Heart left ventricle (tissue), 16 donors: ENCODE measurements around the gene XPO1. TPM values are rescaled to one million over a fixed set of nuclear protein-coding genes. Genes with fewer than 3 reads are reported as not detected.
"Not testable (repeated sequence)": the region's sequence is repeated elsewhere in the genome, so short reads cannot be mapped to it uniquely, and the experiment has no call there.

Experiments
- ATAC-seq, 4 donors: fragments of 200-7000 bp; cut with Tn5 transposase; one replicate each; pipeline ENCODE4 v1.9.1; 2020 to 2022; ENCODE audit warnings: moderate library complexity in 4 of 4, mild to moderate bottlenecking in 3 of 4, moderate number of reproducible peaks in 1 of 4
- DNase-seq, 5 donors: peaks; one replicate each; pipeline ENCODE4 v3.0.0-alpha.2; 2020
- H3K27ac ChIP-seq, 12 donors: fragments of 200-600 bp; sonication (generic) in 4 of 12; one replicate each; pipeline versions ENCODE4 v1.5.0 to v1.8.0; 2016 to 2022; ENCODE audit warnings: mild to moderate bottlenecking in 2 of 12
- H3K27me3 ChIP-seq, 9 donors: fragments of 200-600 bp; sonication (generic) in 2 of 9; one replicate each; pipeline versions ENCODE4 v1.5.1 to v1.8.0; 2016 to 2022; ENCODE audit warnings: mild to moderate bottlenecking in 3 of 9
- H3K36me3 ChIP-seq, 9 donors: fragments of 200-600 bp; sonication (generic) in 2 of 9; one replicate each; pipeline versions ENCODE4 v1.5.0 to v1.8.0; 2018 to 2022; ENCODE audit warnings: mild to moderate bottlenecking in 2 of 9
- H3K4me1 ChIP-seq, 12 donors: fragments of 200-600 bp; sonication (generic) in 4 of 12; one replicate each; pipeline versions ENCODE4 v1.5.0 to v1.8.0; 2016 to 2022; ENCODE audit warnings: mild to moderate bottlenecking in 3 of 12
- H3K4me3 ChIP-seq, 12 donors: fragments of 200-600 bp; sonication (generic) in 4 of 12; one replicate each; pipeline versions ENCODE4 v1.5.0 to v1.8.0; 2017 to 2022; ENCODE audit warnings: mild to moderate bottlenecking in 9 of 12, moderate library complexity in 4 of 12
- H3K9me3 ChIP-seq, 12 donors: fragments of 200-600 bp; sonication (generic) in 4 of 12; one replicate each; pipeline versions ENCODE4 v1.5.0 to v1.8.0; 2016 to 2022; ENCODE audit warnings: mild to moderate bottlenecking in 1 of 12
- POLR2A ChIP-seq, 2 donors: fragments of 450-650 bp; IDR thresholded peaks; one replicate each; pipeline ENCODE4 v1.6.1; 2017; ENCODE audit warnings: antibody characterized with exemption in 2 of 2, mild to moderate bottlenecking in 2 of 2, moderate library complexity in 2 of 2
- WGBS, 4 donors: extraction: QIAGEN DNeasy Blood & Tissue Kit in 2 of 4; methylation state at CpG; one replicate each; pipeline versions ENCODE4 v1.1.5 to v1.1.7; 2013 to 2018; 5-methylcytosine and 5-hydroxymethylcytosine counted together
- intact Hi-C, 10 donors: fragments of 100-400 bp; cut with DNase I; formaldehyde crosslinking; loops; one replicate each; pipeline versions ENCODE4 v1.11.1 to v1.14.2; 2022
- polyA plus RNA-seq, 2 donors: library from polyadenylated mRNA; stranded (reverse); fragments of 200-250 nt; gene quantifications; one replicate each; pipeline ENCODE4 v1.2.3, GENCODE V29; 2013
- total RNA-seq, 9 donors: library from RNA; depleted of rRNA in 2 of 9; stranded (reverse); fragments of >200 nt in 2 of 9; fragmentation: NEBNext Ultra II Directional in 3 of 9; extraction: Animal tissue kit (Norgen Biotek cat#: 25700) in 3 of 9; gene quantifications; one replicate each; pipeline versions ENCODE4 v1.1.0 to v1.2.4, GENCODE V29; 2016 to 2023
- TF ChIP-seq, protein P1 (sequence below), 12 donors: fragments of 200-600 bp; sonication (generic) in 4 of 12; IDR thresholded peaks; one replicate each; pipeline versions ENCODE4 v1.5.0 to v1.8.0; 2018 to 2022; ENCODE audit warnings: antibody characterized with exemption in 12 of 12, mild to moderate bottlenecking in 5 of 12
- donor health status: ischemic (EF 13 %, LVEDD 7.1; RV severe dilation, severe dysfunction).
- donor health status: healthy with polysubstance abuse.
- donor health status: DM: no; HTN: yes; CAD: no.
- donor health status: DM: no; HTN: no; CAD: no.
- donor health status: ischemic (EF 25% LVEDD 6.9; RV normal size, moderate dysfunction).
- donor health status: ischemic (EF 25% LVEDD 5.7; RV mildly dilated, moderate dysfunction).
- donor health status: healthy.
- donor health status: DM: yes; HTN: yes; CAD: no.
- donor health status: ischemic (EF 35%, LVEDD 5.7; RV mildly dilated, moderate dysfunction).
- donor health status: nonischemic (EF 11% LVEDD 7.7; RV severe dilation, severe dysfunction).
- donor health status: DM: yes; HTN: yes; CAD: no.
- donor health status: PGD.
- donor health status: ischemic (EF 29% LVEDD 5.4; RV normal size, mild dysfunction).
- donor health status: nonischemic (EF 23%, LVEDD 6.1; RV moderate dilation, normal function).

XPO1 gene
- total and polyA plus RNA-seq, 11 donors = 31.1 to 110 (median 74.6) TPM

DNA sequence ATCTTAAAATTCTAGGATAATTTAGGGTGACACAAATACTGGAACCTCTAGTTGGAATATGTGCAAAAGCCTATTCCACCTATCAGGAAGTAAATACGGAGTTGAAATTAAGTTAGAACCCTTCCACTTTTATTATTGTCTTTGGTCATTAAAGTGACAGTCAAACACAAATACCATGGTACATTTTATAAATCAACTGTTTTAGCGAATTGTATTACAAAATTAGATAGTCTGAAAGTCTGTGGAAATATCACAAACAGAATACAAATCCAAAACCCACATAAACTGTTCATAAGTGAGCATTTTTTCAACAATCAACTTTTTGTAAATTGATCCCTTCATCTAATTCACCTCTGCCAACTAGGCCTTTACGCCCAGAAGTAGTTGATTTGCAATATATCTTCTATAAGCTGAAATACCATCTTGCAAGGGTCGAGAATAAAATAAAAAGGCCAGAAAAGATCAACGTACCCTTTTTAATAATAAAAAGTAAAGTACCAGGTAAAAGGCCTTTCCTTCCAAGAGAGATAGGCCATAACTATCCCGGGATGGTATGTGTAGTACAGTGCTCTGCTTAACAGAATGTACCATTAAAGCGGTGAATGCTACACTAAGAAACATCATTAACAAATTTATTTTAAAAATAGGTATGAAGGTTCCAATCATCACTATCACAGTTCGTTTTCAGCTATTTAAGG, 68.6 kb downstream of the XPO1 start:
- Histone ChIP-seq H3K9me3 (no peaks in the 10 kb centered on the region), H3K27ac (peak overlapping the region; percentile 95 to 100 (median 98)), H3K27me3 (no peaks in the 10 kb centered on the region), H3K36me3 (peaks cover 0 to 14% (median 5%) of the 10 kb centered on the region in 9 donors), H3K4me1 (peaks cover 2 to 52% (median 31%) of the 10 kb centered on the region in 12 donors), H3K4me3 (peak overlapping the region; percentile 68 to 99 (median 90))
- intact Hi-C loops = loop anchor here in 6 of 10 donors (2.0 to 10.0 kb wide), 9 partner anchors 47 to 293 kb away; partner anchors contain the start of gene XPO1 (in 1 of the 6)
- WGBS, 4 donors = 6 to 10% (median 9%) methylated on average over 8 of the region's 8 CpGs
- ATAC-seq (no peak), DNase-seq (no peak)
- no peak for TF ChIP-seq POLR2A (IDR thresholded peaks at IDR 0.05)
- TF ChIP-seq, protein P1, sequence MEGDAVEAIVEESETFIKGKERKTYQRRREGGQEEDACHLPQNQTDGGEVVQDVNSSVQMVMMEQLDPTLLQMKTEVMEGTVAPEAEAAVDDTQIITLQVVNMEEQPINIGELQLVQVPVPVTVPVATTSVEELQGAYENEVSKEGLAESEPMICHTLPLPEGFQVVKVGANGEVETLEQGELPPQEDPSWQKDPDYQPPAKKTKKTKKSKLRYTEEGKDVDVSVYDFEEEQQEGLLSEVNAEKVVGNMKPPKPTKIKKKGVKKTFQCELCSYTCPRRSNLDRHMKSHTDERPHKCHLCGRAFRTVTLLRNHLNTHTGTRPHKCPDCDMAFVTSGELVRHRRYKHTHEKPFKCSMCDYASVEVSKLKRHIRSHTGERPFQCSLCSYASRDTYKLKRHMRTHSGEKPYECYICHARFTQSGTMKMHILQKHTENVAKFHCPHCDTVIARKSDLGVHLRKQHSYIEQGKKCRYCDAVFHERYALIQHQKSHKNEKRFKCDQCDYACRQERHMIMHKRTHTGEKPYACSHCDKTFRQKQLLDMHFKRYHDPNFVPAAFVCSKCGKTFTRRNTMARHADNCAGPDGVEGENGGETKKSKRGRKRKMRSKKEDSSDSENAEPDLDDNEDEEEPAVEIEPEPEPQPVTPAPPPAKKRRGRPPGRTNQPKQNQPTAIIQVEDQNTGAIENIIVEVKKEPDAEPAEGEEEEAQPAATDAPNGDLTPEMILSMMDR (IDR thresholded peaks at IDR 0.05) = no peak

GRCh38 chr2:61468231-61468630, 69.9 kb downstream of the XPO1 start:
- not testable (repeated sequence) for H3K9me3 ChIP-seq, H3K27ac ChIP-seq
- intact Hi-C loops = loop anchor here in 1 of 10 donors (10.0 kb wide), 1 partner anchor 53 kb away; no protein-coding TSS in a partner anchor

GRCh38 chr2:61465045-61465444, 73.1 kb downstream of the XPO1 start:
- Histone ChIP-seq H3K9me3 (no peaks in the 10 kb centered on the region), H3K36me3 (peaks cover 0 to 17% (median 5%) of the 10 kb centered on the region in 9 donors), H3K27me3 (no peaks in the 10 kb centered on the region), H3K4me1 (peaks cover 0 to 57% (median 40%) of the 10 kb centered on the region in 12 donors), H3K27ac (no peak overlapping the region), H3K4me3 (no peak overlapping the region)
- intact Hi-C loops = loop anchor here in 1 of 10 donors (10.0 kb wide), 1 partner anchor 50 kb away; no protein-coding TSS in a partner anchor
- ATAC-seq (no peak), DNase-seq (no peak)
- no peak for TF ChIP-seq POLR2A (IDR thresholded peaks at IDR 0.05)
- TF ChIP-seq, protein P1 (IDR thresholded peaks at IDR 0.05) = no peak
- WGBS, 4 donors = 39 to 66% (median 51%) methylated on average over 3 of the region's 3 CpGs

More at GRCh38 chr2:61468231-61468630, 69.9 kb downstream of the XPO1 start:
- H3K27me3 ChIP-seq, ATAC-seq, H3K4me3 ChIP-seq, DNase-seq: not testable (repeated sequence)
- Histone ChIP-seq H3K36me3 (peaks cover 0 to 14% (median 5%) of the 10 kb centered on the region in 9 donors), H3K4me1 (peaks cover 2 to 61% (median 42%) of the 10 kb centered on the region in 12 donors)
- WGBS, 4 donors = 91 to 96% (median 95%) methylated on average over 10 of the region's 10 CpGs

- Histone ChIP-seq H3K27ac (no peak overlapping the region), H3K4me1 (peaks cover 0 to 57% (median 43%) of the 10 kb centered on the region in 12 donors), H3K27me3 (no peaks in the 10 kb centered on the region), H3K9me3 (no peaks in the 10 kb centered on the region), H3K4me3 (no peak overlapping the region), H3K36me3 (peaks cover 0 to 17% (median 5%) of the 10 kb centered on the region in 9 donors)
- ATAC-seq = no peak
- TF ChIP-seq, protein P1 (IDR thresholded peaks at IDR 0.05) = no peak
- no peak for TF ChIP-seq POLR2A (IDR thresholded peaks at IDR 0.05)
- 69 to 78% (median 74%) methylated on average over 7 of the region's 7 CpGs for WGBS, 4 donors
- DNase-seq = no peak
- intact Hi-C loops = loop anchor here in 2 of 10 donors (5.0 to 10.0 kb wide), 2 partner anchors 37 to 49 kb away; no protein-coding TSS in a partner anchor
Observed at GRCh38 chr2:61463769-61464475, 74.2 kb downstream of the XPO1 start.
